ENCODE results near the gene AP3D1. TPM values are rescaled to one million over a fixed set of nuclear protein-coding genes. Genes with fewer than 3 reads are reported as not detected.

AP3D1 gene
- total and polyA plus RNA-seq, 3 donors from 2014 or later: 134 to 204 (median 201) TPM

- no peak for DNase-seq
- no peaks in the 10 kb centered on the region for H3K27me3 ChIP-seq
- intact Hi-C loops (cut with DNase I; ENCODE audit: low total_unique reads): no loop called here
- no peak overlapping the region for H3K4me3 ChIP-seq
- no peaks in the 10 kb centered on the region for H3K4me1 ChIP-seq
- no peaks in the 10 kb centered on the region for H3K9me3 ChIP-seq
- TF ChIP-seq CTCF (IDR thresholded peaks at IDR 0.05) (no peak), POLR2A (IDR thresholded peaks at IDR 0.05) (no peak)
- H3K36me3 ChIP-seq (ENCODE audit: low read depth, missing control alignments): no peaks in the 10 kb centered on the region
- H3K27ac ChIP-seq: no peak overlapping the region
- WGBS, 2 donors: 92% methylated on average over 25 of the region's 27 CpGs; no CpG with 5 or more reads in 1 of the 2 donors
Observed at GRCh38 chr19:2121416-2122051, 29.8 kb downstream of the AP3D1 start.

- intact Hi-C loops (cut with DNase I; ENCODE audit: low total_unique reads): no loop called here
- Histone ChIP-seq H3K4me3 (no peak overlapping the region), H3K9me3 (no peaks in the 10 kb centered on the region), H3K27ac (no peak overlapping the region), H3K27me3 (no peaks in the 10 kb centered on the region), H3K4me1 (no peaks in the 10 kb centered on the region), H3K36me3 (ENCODE audit: low read depth, missing control alignments) (no peaks in the 10 kb centered on the region)
- DNase-seq: no peak
- 91 to 98% methylated on average over 14 to 26 of the region's 26 CpGs for WGBS, 2 donors
- TF ChIP-seq POLR2A (IDR thresholded peaks at IDR 0.05): no peak
- TF ChIP-seq CTCF (IDR thresholded peaks at IDR 0.05): no peak
Observed at GRCh38 chr19:2120821-2121220, 30.5 kb downstream of the AP3D1 start.

- intact Hi-C loops (cut with DNase I; ENCODE audit: low total_unique reads): no loop called here
- no peak for DNase-seq
- Histone ChIP-seq H3K36me3 (ENCODE audit: low read depth, missing control alignments) (no peaks in the 10 kb centered on the region), H3K27me3 (no peaks in the 10 kb centered on the region), H3K4me1 (no peaks in the 10 kb centered on the region), H3K27ac (no peak overlapping the region), H3K4me3 (no peak overlapping the region), H3K9me3 (no peaks in the 10 kb centered on the region)
- WGBS, 2 donors: 86 to 93% methylated on average over 15 to 31 of the region's 31 CpGs
- TF ChIP-seq CTCF (IDR thresholded peaks at IDR 0.05): no peak
- TF ChIP-seq POLR2A (IDR thresholded peaks at IDR 0.05): no peak
Observed at GRCh38 chr19:2119921-2120785, 31.2 kb downstream of the AP3D1 start.

- 94 to 96% methylated on average over 7 to 15 of the region's 18 CpGs for WGBS, 2 donors
- no peaks in the 10 kb centered on the region for H3K4me1 ChIP-seq
Observed at GRCh38 chr19:2118438-2118837, 32.9 kb downstream of the AP3D1 start.

More at GRCh38 chr19:2118438-2118837, 32.9 kb downstream of the AP3D1 start:
- H3K27ac ChIP-seq: no peak overlapping the region
- intact Hi-C loops (cut with DNase I; ENCODE audit: low total_unique reads): no loop called here
- no peaks in the 10 kb centered on the region for H3K9me3 ChIP-seq
- no peaks in the 10 kb centered on the region for H3K36me3 ChIP-seq (ENCODE audit: low read depth, missing control alignments)
- no peaks in the 10 kb centered on the region for H3K27me3 ChIP-seq
- TF ChIP-seq CTCF (IDR thresholded peaks at IDR 0.05) (no peak), POLR2A (IDR thresholded peaks at IDR 0.05) (no peak)
- no peak for DNase-seq
- H3K4me3 ChIP-seq: no peak overlapping the region
